ENCODE results near the gene PPIL3.

Gene PPIL3

DNA sequence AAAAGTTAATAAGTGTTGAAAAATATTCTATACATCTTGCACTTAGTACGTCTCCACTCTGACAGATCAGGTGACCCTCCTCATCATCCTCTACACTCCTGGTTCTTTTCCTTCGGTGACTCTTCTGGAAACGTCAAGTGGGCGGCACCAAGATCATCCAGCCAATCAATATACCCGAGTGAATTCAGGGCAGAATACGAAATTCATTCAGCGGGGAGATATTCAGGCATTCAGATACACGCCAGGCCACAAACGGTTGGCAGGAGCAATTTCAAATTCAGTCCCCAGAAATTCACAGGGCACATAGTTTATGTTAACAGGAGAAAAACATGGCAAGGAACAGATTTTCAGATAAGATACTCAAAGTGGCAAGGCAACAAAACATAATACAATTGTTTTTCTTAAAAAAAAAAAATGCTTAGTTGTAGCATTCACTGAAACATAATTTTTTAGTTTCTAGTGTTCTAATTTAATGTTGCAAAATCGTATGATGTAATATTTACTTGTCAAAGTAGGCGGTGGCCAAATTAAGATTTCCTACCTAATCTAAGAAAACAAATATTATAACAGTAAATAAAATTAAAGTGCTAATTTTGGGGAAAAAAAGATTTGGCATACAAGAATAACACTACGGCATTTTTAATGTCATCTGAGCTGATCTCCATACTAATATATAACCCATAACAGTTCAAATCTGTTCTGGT is 28.6 kb downstream of the PPIL3 start:
- DNase-seq = no peak

DNA sequence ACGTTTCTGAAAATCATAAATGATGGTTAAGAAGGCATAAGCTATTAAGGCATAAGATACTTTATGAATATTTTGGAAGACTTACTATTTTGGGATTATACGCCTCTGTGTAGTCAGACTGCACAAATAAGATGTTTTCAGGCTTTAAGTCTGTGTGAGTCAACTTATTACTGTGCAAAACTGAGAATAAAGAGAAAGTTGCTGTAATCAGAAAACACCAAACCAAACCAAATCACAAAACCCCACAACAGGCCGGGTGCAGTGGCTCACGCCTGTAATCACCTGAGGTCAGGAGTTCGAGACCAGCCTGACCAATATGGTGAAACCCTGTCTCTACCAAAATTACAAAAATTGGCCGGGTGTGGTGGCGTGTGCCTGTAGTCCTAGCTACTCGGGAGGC is 32.1 kb downstream of the PPIL3 start:
- DNase-seq = no peak

DNA sequence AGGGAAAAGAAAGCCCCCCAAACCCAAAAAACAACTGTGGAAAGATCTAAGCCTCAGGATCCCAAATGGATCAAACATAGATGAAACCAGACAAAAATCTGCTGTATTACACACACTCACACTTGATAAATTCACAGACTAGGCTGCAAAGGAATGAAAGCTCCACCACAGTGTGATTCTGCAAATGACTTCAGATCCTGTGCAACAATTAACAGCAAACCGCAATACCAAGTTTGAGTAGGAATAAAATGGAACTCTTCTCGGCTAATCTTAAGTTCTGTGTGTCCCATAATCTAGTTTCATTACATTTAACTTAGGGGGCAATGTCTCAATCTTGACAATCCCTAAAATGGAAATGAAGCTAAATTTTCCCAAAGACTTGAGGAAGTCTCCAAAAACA is 36.3 kb downstream of the PPIL3 start:
- DNase-seq = no peak

DNA sequence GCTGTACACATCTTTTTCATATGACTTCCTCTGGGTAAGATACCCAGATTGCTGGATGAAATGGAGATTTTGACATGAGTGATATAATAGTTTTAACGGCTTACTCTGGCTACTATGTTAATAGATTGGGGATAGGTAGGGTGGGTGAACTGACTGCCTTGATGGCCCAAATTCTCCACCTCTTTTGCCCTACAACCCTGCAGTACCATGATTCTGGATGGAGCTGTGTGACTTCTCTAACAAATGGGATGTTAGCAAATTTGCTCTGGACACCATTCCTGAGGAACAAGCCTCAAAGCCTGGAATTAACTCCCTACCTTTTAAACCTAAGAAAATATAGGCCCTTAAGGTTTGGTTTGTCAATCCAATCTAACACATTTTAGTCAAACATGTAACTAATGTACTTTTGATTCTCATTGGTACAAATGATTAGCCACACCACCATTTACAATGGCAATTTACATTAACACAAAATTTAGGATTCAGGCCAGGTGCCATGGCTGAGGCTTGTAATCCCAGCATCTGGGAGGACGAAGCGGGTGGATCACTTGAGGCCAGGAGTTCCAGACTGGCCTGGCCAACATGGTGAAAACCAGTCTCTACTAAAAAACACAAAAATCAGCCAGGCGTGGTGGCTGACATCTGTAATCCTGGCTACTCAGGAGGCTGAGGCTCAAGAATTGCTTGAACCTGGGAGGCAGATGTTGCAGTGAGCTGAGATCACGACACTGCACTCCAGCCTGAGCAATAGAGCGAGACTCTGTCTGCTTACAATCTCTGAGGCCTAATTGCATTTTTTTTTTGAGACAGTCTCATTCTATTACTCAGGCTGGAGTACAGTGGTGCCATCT is 37.3 kb downstream of the PPIL3 start:
- DNase-seq = no peak

DNA sequence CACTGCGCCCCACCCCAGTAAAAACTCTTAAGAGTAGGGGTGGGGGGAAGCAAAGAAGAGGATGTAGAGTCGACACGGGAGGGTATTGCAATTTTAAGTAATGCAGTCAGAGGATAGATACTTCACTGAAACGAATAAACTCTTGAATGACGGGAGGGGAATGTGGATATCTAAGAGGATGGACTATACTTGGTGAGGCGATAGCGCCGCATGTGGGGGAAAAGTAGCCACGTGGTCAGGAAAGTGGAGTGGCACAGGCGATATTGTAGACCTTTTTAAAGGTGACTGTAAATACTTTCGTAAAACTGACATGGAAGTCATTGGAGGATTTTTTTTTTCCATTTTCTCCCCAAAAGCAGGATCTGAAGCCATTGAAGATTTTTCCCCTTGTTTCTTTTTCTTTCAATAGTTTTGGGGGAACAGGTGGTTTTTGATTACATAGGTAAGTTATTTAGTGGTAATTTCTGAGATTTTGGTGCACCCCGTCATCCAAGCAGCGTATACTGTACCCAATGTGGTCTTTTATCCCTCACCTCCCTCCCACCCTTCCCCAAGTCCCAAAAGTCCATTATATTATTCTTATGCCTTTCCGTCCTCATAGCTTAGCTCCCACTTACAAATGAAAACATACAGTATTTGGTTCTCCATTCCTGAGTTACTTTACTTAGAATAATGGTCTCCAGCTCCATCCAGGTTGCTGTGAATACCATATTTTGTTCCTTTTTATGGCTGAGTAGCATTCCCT is 38.2 kb downstream of the PPIL3 start:
- DNase-seq = no peak

DNA sequence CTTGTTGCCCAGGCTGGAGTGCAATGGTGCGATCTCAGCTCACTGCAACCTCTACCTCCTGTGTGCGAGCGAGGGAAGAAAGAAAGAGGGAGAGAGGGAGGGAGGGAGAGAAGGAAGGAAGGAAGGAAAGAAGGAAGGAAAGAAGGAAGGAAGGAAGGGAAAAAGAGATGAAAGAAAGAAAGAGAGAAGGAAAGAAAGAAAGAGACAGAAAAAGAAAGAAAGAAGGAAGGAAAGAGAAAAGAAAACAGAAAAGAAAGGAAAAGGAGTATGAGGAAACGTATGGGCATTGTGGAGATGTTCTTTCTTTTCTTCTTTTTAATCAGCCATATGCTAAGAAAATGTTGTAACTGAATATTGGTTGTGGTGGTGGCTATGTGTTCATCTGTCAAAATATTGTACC is 40.9 kb downstream of the PPIL3 start:
- DNase-seq = no peak

DNA sequence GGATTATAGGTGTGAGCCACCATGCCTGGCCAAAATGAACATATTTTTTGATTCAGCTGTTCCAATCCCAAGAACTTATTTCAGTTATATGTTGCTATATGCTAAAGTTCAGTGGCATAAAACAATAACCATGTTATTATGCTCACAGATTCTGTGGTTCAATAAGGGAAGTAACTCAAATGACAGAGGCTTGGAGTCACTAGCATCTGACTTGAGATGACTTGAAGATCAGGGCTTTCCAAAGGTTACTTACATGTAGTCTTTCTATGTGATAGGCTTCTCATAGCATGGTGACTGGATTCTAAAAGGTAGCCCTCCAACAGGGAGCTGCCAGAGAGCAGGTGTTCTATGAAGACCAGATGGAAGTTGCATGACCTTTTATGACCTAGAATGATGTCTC is 41.6 kb downstream of the PPIL3 start:
- DNase-seq = no peak

DNA sequence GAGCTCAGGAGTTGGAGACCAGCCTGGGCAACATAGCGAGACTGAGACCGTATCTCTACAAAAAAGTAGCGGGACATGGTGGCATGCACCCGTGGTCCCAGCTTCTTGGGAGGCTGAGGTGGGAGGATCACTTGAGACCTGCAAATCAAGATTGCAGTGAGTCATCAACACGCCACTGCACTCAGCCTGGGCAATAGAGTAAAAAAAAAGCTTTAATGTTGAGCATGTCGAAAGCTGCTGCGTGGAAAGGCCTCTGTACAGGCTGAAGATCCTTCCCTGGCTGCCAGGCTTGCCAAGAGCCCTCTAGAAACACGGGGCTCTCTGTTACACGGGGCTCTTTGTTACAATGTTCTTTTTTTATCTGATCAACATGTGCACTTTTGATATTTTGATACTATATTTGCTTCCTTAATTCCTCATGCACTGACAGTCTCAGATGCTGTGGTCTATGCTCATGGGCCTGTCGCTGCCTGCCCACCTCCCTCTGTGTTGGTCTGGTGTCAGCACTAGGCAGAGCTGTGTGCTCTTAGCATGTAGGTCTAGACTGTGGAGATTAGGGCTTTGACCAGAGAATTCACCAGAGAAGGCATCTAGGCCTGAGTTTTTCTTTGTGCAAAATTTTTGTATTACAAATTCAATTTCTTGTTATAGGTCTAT is 43.1 kb downstream of the PPIL3 start:
- DNase-seq = no peak

DNA sequence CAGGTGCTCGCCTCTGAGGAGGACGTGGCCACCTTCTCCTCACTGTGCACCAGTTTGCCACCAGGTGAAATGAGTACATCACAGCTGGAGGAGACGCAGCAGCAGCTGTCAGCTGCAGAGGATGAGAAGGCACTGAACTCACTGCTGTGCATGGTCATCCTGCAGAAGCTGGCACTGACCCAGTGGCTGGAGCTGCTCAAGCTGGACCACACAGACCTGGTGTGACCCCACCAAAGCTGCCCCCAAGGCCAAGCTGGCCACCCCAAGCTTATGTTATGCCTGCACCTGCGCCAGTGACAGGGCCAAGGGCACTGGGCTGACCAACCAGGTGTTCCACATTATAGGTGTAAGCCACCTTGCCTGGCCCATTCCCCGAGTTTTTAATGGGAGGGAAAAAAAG is 43.7 kb downstream of the PPIL3 start:
- no peak for DNase-seq

DNA sequence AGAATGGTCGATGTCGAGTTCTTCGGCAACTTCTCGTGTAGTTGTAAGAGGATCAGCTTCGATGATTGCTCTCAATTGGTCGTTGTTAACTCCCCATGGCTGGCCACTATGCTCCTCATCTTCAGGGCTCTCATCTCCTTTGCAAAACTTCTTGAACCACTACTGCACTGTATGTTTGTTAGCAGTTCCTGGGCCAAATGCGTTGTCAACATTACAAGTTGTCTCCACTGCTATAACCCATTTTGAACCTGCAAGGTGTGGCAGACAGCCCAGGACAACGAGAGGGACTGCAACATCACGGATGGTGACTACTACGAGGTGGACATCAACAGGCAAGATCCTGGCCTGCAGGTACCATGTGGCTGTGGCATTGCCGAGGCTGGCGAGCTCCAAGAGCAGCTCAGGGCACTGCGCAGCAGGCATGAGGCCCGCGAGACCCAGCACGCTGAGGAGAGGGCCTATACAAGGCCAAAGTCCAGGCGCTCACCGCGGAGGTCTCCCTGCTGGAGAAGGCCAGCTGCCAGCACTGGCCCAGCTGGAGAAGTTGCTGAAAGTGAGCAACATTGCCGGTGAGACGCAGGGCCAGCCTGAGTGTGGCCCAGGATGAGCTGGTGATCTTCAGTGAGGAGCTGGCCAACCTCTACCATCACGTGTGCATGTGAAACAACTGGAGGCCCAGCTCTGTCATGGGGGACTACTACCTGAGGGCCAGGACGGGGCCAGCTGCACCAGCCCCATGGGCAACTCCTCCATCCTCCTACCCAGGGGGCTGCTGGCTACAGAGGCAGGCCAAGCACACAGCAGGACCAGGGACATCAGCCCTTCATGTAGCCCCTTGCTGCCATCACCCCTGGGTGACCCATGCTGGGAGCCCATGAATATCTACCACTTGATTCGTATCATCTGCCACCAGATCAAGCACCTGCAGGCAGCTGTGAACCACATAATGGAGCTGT is 44.6 kb downstream of the PPIL3 start:
- no peak for DNase-seq

DNA sequence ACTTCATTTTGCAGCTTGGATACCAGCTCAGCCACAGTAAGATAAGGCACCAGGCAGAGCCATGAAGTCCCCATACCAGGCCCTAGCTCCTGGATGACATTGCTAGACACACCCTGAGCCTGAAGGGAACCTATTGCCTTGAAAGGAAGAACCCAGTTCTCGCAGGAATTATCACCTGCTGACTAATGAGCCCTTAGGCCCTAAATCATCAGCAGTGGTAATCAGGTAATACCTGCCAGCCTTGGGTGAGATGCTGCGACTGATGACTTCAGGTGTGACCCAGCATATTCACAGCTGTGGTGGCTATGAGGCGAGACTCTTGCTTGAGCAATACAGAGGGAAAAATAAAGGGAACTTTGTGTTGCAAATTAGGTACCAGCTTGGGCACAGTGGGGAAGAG is 49.4 kb downstream of the PPIL3 start:
- DNase-seq = no peak

DNA sequence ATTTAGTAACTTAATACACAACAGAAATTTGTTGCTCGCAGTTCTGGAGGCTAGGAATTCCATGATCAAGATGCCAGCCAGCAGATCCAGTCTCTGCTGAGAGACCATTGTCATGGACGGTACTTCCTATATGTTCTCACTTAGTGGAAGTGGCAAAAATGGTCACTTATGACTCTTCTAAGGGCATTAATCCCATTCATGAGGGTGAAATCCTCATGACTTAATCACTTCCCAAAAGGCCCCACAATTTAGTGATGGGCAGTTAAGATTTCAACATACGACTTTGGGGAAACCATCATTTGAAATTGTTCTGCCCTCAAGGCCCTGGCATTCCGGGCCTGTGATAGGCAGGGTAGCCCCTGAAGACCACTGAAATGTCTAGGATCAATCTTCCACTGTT is 54.2 kb downstream of the PPIL3 start:
- no peak for DNase-seq

DNA sequence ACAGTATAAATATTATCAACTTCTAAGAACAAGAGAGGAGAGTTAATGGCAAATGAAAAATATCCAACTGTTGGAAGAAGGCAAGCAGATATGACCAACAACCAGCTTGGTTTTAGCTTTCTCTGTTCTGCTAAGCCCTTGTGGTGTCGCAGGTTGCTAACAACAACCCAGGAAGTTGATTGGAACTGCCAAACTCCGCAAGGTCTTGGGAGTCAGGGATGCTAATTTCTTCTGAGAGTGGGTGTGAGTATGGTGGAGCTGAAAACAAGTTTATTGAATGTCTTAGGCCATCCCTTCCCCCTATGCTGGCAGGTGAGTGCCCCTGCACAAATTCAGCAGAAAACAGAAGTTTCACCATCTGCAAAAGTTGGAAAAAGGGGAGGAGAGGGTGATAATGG is 59.6 kb downstream of the PPIL3 start:
- no peak for DNase-seq

DNA sequence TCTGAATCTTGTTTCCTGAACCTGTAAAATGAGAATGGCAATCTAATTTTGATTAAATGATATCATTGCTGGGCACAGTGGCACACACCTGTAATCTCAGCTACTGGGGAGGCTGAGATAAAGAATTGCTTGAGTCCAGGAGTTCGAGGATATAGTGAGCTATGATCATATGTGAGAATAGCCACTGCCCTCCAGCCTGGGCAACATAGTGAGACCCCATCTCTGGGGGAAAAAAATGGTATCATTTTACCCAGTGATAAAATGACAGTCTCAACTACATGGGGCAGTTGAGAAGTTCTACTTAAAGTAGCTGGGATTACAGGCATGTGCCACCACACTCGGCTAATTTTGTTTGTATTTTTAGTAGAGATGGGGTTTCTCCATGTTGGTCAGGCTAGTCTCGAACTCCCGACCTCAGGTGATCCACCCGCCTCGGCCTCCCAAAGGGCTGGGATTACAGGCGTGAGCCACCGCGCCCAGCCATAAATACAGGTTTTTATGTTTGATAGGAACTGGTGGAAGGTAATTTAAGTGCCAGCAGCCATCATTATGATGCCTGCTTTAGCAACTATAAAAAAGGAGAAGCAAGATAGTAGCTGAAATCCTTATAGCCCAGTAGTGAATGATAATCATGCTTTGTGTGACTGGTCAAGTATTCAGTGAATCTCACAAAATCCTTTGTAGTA is 60.2 kb downstream of the PPIL3 start:
- DNase-seq = no peak

DNA sequence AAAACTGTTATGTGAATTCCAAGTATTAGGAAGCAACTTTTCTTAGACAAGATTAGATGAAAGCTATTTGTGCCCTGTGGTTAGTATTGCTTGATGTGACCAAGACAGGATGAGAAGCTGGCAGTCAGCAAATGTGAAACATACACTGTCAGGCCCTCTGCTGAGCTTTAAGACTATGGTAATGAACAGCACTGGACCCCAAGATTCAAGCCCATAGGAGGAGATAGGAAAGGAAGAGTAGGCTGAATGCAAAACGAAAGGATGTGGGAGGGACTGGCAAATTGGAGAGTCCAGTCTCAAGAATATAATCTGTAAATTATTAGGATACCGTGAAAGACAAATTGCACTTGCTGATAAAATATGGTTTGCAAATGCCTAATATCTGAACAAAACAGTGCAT is 60.8 kb downstream of the PPIL3 start:
- no peak for DNase-seq

DNA sequence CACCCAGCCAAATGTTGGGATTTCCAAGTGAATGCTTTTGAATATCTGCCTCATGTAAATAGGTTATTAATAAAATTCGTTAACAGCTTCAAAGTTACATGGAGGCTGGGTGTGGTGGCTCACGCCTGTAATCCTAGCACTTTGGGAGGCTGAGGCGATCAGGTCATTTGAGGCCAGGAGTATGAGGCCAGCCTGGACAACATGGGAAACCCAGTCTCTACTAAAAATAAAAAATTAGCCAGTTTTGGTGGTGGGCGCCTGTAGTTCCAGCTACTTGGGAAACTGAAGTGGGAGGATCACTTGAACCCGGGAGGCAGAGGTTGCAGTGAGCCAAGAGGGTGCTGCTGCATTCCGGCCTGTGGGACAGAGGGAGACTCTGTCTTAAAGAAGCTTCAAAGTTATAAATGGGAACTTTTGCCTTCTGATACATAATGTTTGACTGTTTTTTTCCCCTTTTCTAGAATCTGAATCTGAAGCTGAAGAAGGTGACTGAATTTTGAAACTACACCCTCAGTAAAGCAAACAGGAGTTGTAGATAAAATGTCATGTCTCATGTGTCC is 67.1 kb downstream of the PPIL3 start:
- no peak for DNase-seq

Data from activated CD4-positive, alpha-beta T cell treated with anti-CD3 and anti-CD28 coated beads, Interleukin-2, amount 50 U/mL, for 1 hour (primary cell).